Ovary (tissue), 3 donors: Measurements from ENCODE around the gene NUP85.

Experiments used
- EP300 ChIP-seq: sonication (generic); formaldehyde crosslinking; IDR thresholded peaks from one replicate; pipeline ENCODE4 v1.6.1; 2017; ENCODE audit warnings: antibody characterized with exemption
- POLR2A ChIP-seq: fragments of 450-650 bp; IDR thresholded peaks from one replicate; pipeline ENCODE4 v1.6.1; 2017; ENCODE audit warnings: antibody characterized with exemption, mild to moderate bottlenecking, moderate library complexity
- TF ChIP-seq, protein P1 (sequence below), 3 donors: fragments of 450-650 bp in 2 of 3; fragments of 200-600 bp in 1 of 3; IDR thresholded peaks; one replicate each; pipeline versions ENCODE4 v1.5.1 to v1.8.0; 2016 to 2022; ENCODE audit warnings: antibody characterized with exemption in 3 of 3, mild to moderate bottlenecking in 1 of 3
- donor health status: DM: no; HTN: no; CAD: no.

DNA sequence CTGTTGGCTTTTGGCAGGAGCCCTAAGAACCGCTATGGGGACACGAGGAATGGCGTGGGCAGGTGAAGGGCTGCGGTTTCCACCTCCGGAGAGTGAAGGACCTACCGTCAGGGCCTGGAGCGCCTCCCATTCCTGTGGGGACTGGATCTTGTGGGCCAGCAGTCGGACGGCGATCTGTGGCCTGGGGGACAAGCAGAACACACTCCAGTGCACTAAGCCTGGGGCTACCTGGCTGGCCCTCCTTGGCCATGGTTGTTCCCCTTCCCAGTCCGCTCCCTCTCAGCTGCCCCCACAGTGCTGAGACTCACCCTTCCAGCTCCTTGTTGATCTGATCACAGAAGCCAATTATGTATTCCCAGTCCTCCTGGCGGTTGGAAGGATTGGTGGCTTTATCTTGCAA, 40.9 kb downstream of the NUP85 start:
- TF ChIP-seq, protein P1, sequence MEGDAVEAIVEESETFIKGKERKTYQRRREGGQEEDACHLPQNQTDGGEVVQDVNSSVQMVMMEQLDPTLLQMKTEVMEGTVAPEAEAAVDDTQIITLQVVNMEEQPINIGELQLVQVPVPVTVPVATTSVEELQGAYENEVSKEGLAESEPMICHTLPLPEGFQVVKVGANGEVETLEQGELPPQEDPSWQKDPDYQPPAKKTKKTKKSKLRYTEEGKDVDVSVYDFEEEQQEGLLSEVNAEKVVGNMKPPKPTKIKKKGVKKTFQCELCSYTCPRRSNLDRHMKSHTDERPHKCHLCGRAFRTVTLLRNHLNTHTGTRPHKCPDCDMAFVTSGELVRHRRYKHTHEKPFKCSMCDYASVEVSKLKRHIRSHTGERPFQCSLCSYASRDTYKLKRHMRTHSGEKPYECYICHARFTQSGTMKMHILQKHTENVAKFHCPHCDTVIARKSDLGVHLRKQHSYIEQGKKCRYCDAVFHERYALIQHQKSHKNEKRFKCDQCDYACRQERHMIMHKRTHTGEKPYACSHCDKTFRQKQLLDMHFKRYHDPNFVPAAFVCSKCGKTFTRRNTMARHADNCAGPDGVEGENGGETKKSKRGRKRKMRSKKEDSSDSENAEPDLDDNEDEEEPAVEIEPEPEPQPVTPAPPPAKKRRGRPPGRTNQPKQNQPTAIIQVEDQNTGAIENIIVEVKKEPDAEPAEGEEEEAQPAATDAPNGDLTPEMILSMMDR (IDR thresholded peaks at IDR 0.05), result no peak
- TF ChIP-seq POLR2A (no peak), EP300 (no peak)
